GM12878 (cell line): ENCODE data around the gene RTP5. TPM values are rescaled to one million over a fixed set of nuclear protein-coding genes. Genes with fewer than 3 reads are reported as not detected.

Experiments used
- ATAC-seq: fragments of 200-7000 bp; cut with Tn5 transposase; 3 replicates; pipeline ENCODE4 v1.9.1; 2020; ENCODE audit warnings: mild to moderate bottlenecking, moderate library complexity
- BruUV-seq: library from RNA; stranded (reverse); fragments of 400-500 nt; replicated peaks from 2 replicates; lab custom pipeline; 2021; lab: Mats Ljungman, UMichigan
- CTCF ChIA-PET: fragments of 300-600 bp; sonication (Branson Sonifier 250); formaldehyde crosslinking; extraction: SDS; loops from one replicate; lab custom pipeline; 2021; ENCODE audit warnings: inconsistent platforms; lab: Yijun Ruan, JAX
- POLR2A ChIA-PET: fragments of 350-600 bp; formaldehyde crosslinking; extraction: SDS; loops from one replicate; lab custom pipeline; 2021; ENCODE audit warnings: inconsistent platforms; lab: Charles Lee
- RAD21 ChIA-PET: fragments of 300-600 bp; sonication (Branson Sonifier 250); formaldehyde crosslinking; loops from one replicate; lab custom pipeline; 2023; ENCODE audit warnings: antibody characterized with exemption; ENCODE audit not compliant: unreplicated experiment; lab: Charles Lee
- SMC1A ChIA-PET: fragments of 300-600 bp; sonication (Branson Sonifier 250); formaldehyde crosslinking; loops from one replicate; lab custom pipeline; 2023; ENCODE audit not compliant: unreplicated experiment, uncharacterized antibody; lab: Charles Lee
- DNase-seq: peaks from one replicate; pipeline ENCODE4 v3.0.0-alpha.2; 2011; ENCODE audit warnings: low read depth, low spot score
- FAIRE-seq: peaks from 3 replicates; lab custom pipeline; 2011; peaks lifted over from hg19 to GRCh38; lab: Jason Lieb, UNC
- H2AFZ ChIP-seq: 2 replicates; pipeline ENCODE4 v1.6.0; 2011; ENCODE audit warnings: low read depth, low read length, control low read depth; ENCODE audit not compliant: control insufficient read depth
- H3K27ac ChIP-seq: 2 replicates; pipeline ENCODE4 v1.5.1; 2011; ENCODE audit warnings: control low read depth; ENCODE audit not compliant: control insufficient read depth, insufficient read depth
- H3K27me3 ChIP-seq, 2 experiments: replicated peaks in 1 of 2; 2 replicates each; pipeline versions ENCODE4 v1.6.0 to v1.6.1; 2011; ENCODE audit warnings: low read length in 1 of 2; ENCODE audit not compliant: control insufficient read depth in 2 of 2, insufficient read depth in 2 of 2
- H3K36me3 ChIP-seq, 2 experiments: 2 replicates each; pipeline ENCODE4 v1.5.1; 2011; ENCODE audit warnings: low read length in 1 of 2; ENCODE audit not compliant: control insufficient read depth in 2 of 2, insufficient read depth in 2 of 2
- H3K4me1 ChIP-seq: 2 replicates; pipeline ENCODE4 v1.6.1; 2011; ENCODE audit warnings: mild to moderate bottlenecking, low read length, moderate library complexity, mixed read lengths; ENCODE audit not compliant: control insufficient read depth, insufficient read depth
- H3K4me2 ChIP-seq: 2 replicates; pipeline ENCODE4 v1.6.0; 2011; ENCODE audit warnings: control low read depth; ENCODE audit not compliant: control insufficient read depth, insufficient read depth
- H3K4me3 ChIP-seq: fragments of 200-600 bp; sonication (generic); 2 replicates; pipeline ENCODE4 v1.5.1; 2016
- H3K79me2 ChIP-seq: 2 replicates; pipeline ENCODE4 v1.6.0; 2011; ENCODE audit warnings: low read length; ENCODE audit not compliant: control insufficient read depth, insufficient read depth
- H3K9ac ChIP-seq: 2 replicates; pipeline ENCODE4 v1.8.0; 2011; ENCODE audit warnings: low read length, control low read depth, mixed read lengths; ENCODE audit not compliant: control insufficient read depth, insufficient read depth
- H3K9me3 ChIP-seq: replicated peaks from 3 replicates; pipeline ENCODE4 v1.5.1; 2011; ENCODE audit warnings: mild to moderate bottlenecking, low read length; ENCODE audit not compliant: control insufficient read depth, insufficient read depth
- H4K20me1 ChIP-seq: 2 replicates; pipeline ENCODE4 v1.6.0; 2011; ENCODE audit not compliant: control insufficient read depth, insufficient read depth
- CBFB ChIP-seq: IDR thresholded peaks from 2 replicates; pipeline ENCODE4 v1.6.1; 2016; ENCODE audit warnings: antibody characterized with exemption, low read depth
- CHD2 ChIP-seq: IDR thresholded peaks from 2 replicates; pipeline ENCODE4 v1.6.1; 2011; ENCODE audit warnings: low read depth, low read length, improper control_type of control experiment, borderline replicate concordance
- EED ChIP-seq: sonication (generic); IDR thresholded peaks from 2 replicates; pipeline ENCODE4 v1.6.1; 2016; ENCODE audit warnings: antibody characterized with exemption, low read depth
- IKZF2 ChIP-seq, 2 experiments: fragments of 450-650 bp; IDR thresholded peaks; 2 replicates each; pipeline ENCODE4 v1.6.1; 2017; ENCODE audit warnings: mild to moderate bottlenecking in 2 of 2, moderate library complexity in 2 of 2
- IRF4 ChIP-seq: IDR thresholded peaks from 2 replicates; pipeline ENCODE4 v1.6.1; 2011; ENCODE audit warnings: low read depth, low read length
- MEF2B ChIP-seq: fragments of 450-650 bp; IDR thresholded peaks from 2 replicates; pipeline ENCODE4 v1.6.1; 2018; ENCODE audit warnings: mild to moderate bottlenecking, moderate library complexity; ENCODE audit not compliant: partially characterized antibody, poor library complexity, severe bottlenecking
- NKRF ChIP-seq: fragments of 450-650 bp; conservative IDR thresholded peaks from 2 replicates; pipeline ENCODE4 v1.6.1; 2017; ENCODE audit warnings: mild to moderate bottlenecking, moderate library complexity
- PKNOX1 ChIP-seq: fragments of 450-650 bp; IDR thresholded peaks from 2 replicates; pipeline ENCODE4 v1.6.1; 2016; ENCODE audit warnings: mild to moderate bottlenecking
- POLR2A ChIP-seq: IDR thresholded peaks from 2 replicates; pipeline ENCODE4 v1.6.1; 2011; ENCODE audit warnings: low read depth, mild to moderate bottlenecking, low read length
- SIN3A ChIP-seq: IDR thresholded peaks from 2 replicates; pipeline ENCODE4 v1.6.1; 2012; ENCODE audit warnings: low read depth, low read length, improper control_type of control experiment
- SMAD1 ChIP-seq: fragments of 450-650 bp; IDR thresholded peaks from 2 replicates; pipeline ENCODE4 v1.6.1; 2018; ENCODE audit warnings: mild to moderate bottlenecking, low read depth; ENCODE audit not compliant: partially characterized antibody
- SP1 ChIP-seq: IDR thresholded peaks from one replicate; pipeline ENCODE4 v1.6.1; 2011; ENCODE audit warnings: low read depth, low read length
- YY1 ChIP-seq: IDR thresholded peaks from 2 replicates; pipeline ENCODE4 v1.6.1; 2011; ENCODE audit warnings: low read depth, mild to moderate bottlenecking, low read length
- WGBS: methylation state at CpG from one replicate; pipeline ENCODE4 v1.1.6; 2016; ENCODE audit warnings: low lambda C conversion rate; ENCODE audit not compliant: insufficient replicate concordance, insufficient coverage; ENCODE audit errors: missing lambda C conversion rate; 5-methylcytosine and 5-hydroxymethylcytosine counted together
- in situ Hi-C: fragments of 300-500 bp; cut with MboI; formaldehyde crosslinking; loops from 9 replicates; pipeline ENCODE4 v1.14.3; 2018; ENCODE audit warnings: mixed read lengths
- intact Hi-C: fragments of 100-400 bp; cut with micrococcal nuclease; formaldehyde crosslinking; loops from one replicate; pipeline ENCODE4 v1.14.2; 2022; ENCODE audit not compliant: unreplicated experiment
- polyA plus RNA-seq, 11 experiments: library from polyadenylated mRNA; depleted of rRNA in 4 of 11; unstranded in 6 of 11; stranded (reverse) in 5 of 11; fragments of >200 nt; fragmentation: Nextera tagmentation in 4 of 11; fragmentation: Illumina TruSeq in 1 of 11; extraction: Ambion mirVana in 4 of 11; extraction: Trizol in 1 of 11; gene quantifications; 1 replicate in 1 of 11; 2 replicates in 10 of 11; pipeline versions ENCODE4 v1.2.1 to v1.2.3, GENCODE V29; 2011 to 2016; ENCODE audit warnings: inconsistent platforms in 2 of 11, missing spikeins in 2 of 11, low read depth in 1 of 11
- total RNA-seq, 4 experiments: library from RNA; depleted of rRNA in 3 of 4; stranded (reverse); fragments of >200 nt in 3 of 4; fragmentation: Illumina TruSeq in 1 of 4; extraction: Trizol in 1 of 4; gene quantifications; 2 replicates each; pipeline versions ENCODE4 v1.2.1 to v1.2.3, GENCODE V29; 2013 to 2021
- TF ChIP-seq, protein P1 (sequence below): fragments of 450-650 bp; IDR thresholded peaks from 2 replicates; pipeline ENCODE4 v1.6.1; 2017; ENCODE audit warnings: low read depth, mild to moderate bottlenecking, moderate library complexity
- TF ChIP-seq, protein P2 (sequence below): IDR thresholded peaks from 2 replicates; pipeline ENCODE4 v1.6.1; 2011; ENCODE audit warnings: mild to moderate bottlenecking, low read depth, low read length, moderate library complexity; ENCODE audit not compliant: insufficient replicate concordance
- TF ChIP-seq, protein P3 (sequence below): IDR thresholded peaks from 2 replicates; pipeline ENCODE4 v1.6.1; 2012; ENCODE audit warnings: low read depth, low read length, improper control_type of control experiment

RTP5 gene
- total and polyA plus RNA-seq, 10 of the 15 experiments (the other 5 are each of a cell fraction or from before 2014, with no cell fraction given), result 0.05 TPM; not detected in 9

DNA sequence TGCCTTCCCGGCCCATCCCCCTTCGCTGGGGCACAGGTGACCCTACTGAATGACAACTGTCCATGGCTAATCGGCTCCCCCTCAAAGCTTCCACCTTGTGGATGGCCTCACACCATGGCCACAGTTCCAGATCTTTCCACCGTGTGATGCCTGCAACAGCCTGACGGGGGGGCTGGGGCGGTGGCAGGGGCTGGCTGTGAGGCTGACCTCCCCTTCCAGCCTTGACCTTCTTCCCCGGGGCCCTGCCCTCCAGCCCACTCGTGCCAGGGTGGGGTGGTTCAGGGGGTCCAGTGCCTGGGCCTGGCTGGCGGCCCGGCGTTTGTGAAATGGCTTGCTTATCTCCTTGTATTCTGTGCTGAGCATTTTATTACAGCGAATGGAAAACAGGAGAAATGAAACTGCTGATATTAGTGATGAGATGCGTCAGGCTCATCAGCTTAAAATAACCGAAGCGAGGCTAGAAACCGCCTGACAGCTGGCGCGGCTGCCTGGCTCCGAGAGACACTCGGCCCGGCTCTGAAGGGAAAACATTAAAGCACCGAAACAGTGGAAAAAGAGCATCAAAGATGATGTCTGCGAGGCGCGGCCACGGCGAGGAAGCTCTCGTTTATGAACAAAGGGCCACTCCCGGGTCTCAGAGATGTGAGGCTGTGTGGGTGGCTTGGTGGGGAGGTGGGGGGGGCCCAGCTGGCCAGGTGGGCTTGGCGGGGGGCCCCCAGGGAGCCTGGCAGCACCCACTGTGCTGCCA, 9.9 kb upstream of the RTP5 start:
- Histone ChIP-seq H3K36me3 (no peaks in the 10 kb centered on the region), H3K4me2 (peak overlapping the region; percentile 97), H3K4me1 (peaks cover 43% of the 10 kb centered on the region), H3K9me3 (no peaks in the 10 kb centered on the region; the same call in 1 of the 3 replicates), H3K27me3 (no peaks in the 10 kb centered on the region; a peak in 1 of 4 replicates), H4K20me1 (no peaks in the 10 kb centered on the region), H3K4me3 (peak overlapping the region; percentile 56; the same call in 1 of the 2 replicates), H3K9ac (peak overlapping the region; percentile 77), H3K79me2 (peaks cover 7% of the 10 kb centered on the region), H2AFZ (peak overlapping the region; percentile 48; the same call in 1 of the 2 replicates), H3K27ac (peak overlapping the region; percentile 97)
- RAD21 ChIA-PET, result interaction anchor here (1.0 to 1.6 kb wide), 5 partner anchors 9 to 159 kb away, joined by 3 to 16 read pairs (median 3); partner anchors contain the start of gene RTP5
- no peak for DNase-seq
- 4% methylated on average over 29 of the region's 30 CpGs for WGBS
- in situ Hi-C loops (no loop called here), intact Hi-C loops (no loop called here)
- CTCF ChIA-PET, result interaction anchor here (0.5 to 1.9 kb wide), 7 partner anchors 9 to 205 kb away, joined by 3 to 10 read pairs (median 4); partner anchors contain the start of gene RTP5
- POLR2A ChIA-PET, result interaction anchor here (0.6 to 3.5 kb wide), 5 partner anchors 9 to 126 kb away, joined by 3 to 26 read pairs (median 4); partner anchors contain the start of gene D2HGDH
- no TSS peak for BruUV-seq
- peak; percentile 66 for ATAC-seq
- peak; percentile 75 for FAIRE-seq
- SMC1A ChIA-PET, result interaction anchor here (1.3 to 1.8 kb wide), 4 partner anchors 9 to 157 kb away, joined by 3 to 6 read pairs (median 6); partner anchors contain the start of gene ING5
- no peak; the same call in 1 of the 2 replicates for TF ChIP-seq CBFB
- TF ChIP-seq SMAD1, result peak; percentile 24
- peak; percentile 52; the same call in 1 of the 2 replicates for TF ChIP-seq YY1
- TF ChIP-seq SIN3A, result peak; percentile 68; the same call in 1 of the 2 replicates
- TF ChIP-seq SP1, result peak; percentile 41
- TF ChIP-seq, protein P1, sequence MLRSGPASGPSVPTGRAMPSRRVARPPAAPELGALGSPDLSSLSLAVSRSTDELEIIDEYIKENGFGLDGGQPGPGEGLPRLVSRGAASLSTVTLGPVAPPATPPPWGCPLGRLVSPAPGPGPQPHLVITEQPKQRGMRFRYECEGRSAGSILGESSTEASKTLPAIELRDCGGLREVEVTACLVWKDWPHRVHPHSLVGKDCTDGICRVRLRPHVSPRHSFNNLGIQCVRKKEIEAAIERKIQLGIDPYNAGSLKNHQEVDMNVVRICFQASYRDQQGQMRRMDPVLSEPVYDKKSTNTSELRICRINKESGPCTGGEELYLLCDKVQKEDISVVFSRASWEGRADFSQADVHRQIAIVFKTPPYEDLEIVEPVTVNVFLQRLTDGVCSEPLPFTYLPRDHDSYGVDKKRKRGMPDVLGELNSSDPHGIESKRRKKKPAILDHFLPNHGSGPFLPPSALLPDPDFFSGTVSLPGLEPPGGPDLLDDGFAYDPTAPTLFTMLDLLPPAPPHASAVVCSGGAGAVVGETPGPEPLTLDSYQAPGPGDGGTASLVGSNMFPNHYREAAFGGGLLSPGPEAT, result peak; percentile 72; the same call in 1 of the 2 replicates
- peak; percentile 80; the same call in 1 of the 2 replicates for TF ChIP-seq IRF4
- TF ChIP-seq CHD2, result 0 out of 2 replicates have a peak, but pooled peaks have one; percentile 12
- peak; percentile 92 to 93 for TF ChIP-seq IKZF2 (IDR thresholded peaks at IDR 0.05)
- TF ChIP-seq, protein P2, sequence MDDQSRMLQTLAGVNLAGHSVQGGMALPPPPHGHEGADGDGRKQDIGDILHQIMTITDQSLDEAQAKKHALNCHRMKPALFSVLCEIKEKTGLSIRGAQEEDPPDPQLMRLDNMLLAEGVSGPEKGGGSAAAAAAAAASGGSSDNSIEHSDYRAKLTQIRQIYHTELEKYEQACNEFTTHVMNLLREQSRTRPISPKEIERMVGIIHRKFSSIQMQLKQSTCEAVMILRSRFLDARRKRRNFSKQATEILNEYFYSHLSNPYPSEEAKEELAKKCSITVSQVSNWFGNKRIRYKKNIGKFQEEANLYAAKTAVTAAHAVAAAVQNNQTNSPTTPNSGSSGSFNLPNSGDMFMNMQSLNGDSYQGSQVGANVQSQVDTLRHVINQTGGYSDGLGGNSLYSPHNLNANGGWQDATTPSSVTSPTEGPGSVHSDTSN, result peak; percentile 44
- TF ChIP-seq POLR2A, result peak; percentile 49; the same call in 1 of the 2 replicates
- no peak for TF ChIP-seq NKRF
- TF ChIP-seq EED, result peak; percentile 96
- peak; percentile 33 for TF ChIP-seq MEF2B
- TF ChIP-seq PKNOX1, result peak; percentile 29; the same call in 1 of the 2 replicates
- TF ChIP-seq, protein P3, sequence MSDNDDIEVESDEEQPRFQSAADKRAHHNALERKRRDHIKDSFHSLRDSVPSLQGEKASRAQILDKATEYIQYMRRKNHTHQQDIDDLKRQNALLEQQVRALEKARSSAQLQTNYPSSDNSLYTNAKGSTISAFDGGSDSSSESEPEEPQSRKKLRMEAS, result 0 out of 2 replicates have a peak, but pooled peaks have one; percentile 32
